ENCODE data around the gene ATP11A. TPM values are rescaled to one million over a fixed set of nuclear protein-coding genes. Genes with fewer than 3 reads are reported as not detected.
A peak's percentile ranks its signal among the peaks of the same experiment; 100 is the strongest.

Gene ATP11A
- total RNA-seq, 1 experiment from 2014 or later: 4.5 TPM

DNA sequence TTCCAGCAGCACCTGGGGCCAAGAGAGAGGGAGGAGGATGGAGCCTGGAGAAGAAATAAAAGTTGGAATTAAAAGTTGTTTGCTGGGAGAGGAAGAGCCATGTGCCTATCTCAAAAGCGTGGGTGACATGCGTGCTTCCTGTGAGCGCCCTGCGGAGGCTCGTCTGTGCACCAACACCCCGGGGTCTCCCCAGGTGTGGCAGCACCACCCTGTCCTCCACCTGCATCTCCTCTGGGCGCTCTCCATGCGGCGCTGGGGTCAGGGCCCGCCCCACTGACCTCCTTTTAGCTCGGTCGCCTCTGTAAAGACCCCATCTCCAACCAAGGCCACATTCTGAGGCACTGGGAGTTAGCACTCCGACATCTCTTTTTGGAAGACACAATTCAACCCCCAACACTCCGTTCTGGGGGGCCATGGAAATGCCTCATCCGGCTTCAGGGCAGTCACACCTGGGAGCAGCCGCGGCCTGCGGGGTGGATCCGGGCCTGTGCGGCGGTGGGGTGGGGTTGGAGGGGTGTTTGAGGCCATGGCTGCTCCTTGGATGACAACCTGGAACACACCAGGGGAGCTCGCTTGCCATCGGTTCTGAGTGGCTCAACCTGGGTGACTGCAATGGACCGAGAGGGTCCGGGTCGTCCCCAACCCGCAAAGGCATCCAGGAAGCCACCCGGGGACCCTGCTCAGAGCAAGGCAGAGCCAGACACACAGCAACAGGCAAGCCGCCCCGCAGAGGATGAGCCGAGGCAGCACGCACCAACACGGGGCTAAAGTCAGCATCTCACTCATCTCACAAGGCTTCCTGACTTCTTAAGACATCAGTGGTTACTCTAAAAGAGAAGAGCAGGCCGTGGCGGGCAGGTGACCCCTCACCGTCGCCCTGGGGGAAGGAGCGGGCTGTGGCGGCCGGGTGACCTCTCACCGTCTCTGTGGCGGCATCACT, 199.8 kb downstream of the ATP11A start:
- no peak for DNase-seq (ENCODE audit: low spot score)
- in situ Hi-C loops (cut with HindIII; ENCODE audit: low sequenced_read_pairs): no loop called here

DNA sequence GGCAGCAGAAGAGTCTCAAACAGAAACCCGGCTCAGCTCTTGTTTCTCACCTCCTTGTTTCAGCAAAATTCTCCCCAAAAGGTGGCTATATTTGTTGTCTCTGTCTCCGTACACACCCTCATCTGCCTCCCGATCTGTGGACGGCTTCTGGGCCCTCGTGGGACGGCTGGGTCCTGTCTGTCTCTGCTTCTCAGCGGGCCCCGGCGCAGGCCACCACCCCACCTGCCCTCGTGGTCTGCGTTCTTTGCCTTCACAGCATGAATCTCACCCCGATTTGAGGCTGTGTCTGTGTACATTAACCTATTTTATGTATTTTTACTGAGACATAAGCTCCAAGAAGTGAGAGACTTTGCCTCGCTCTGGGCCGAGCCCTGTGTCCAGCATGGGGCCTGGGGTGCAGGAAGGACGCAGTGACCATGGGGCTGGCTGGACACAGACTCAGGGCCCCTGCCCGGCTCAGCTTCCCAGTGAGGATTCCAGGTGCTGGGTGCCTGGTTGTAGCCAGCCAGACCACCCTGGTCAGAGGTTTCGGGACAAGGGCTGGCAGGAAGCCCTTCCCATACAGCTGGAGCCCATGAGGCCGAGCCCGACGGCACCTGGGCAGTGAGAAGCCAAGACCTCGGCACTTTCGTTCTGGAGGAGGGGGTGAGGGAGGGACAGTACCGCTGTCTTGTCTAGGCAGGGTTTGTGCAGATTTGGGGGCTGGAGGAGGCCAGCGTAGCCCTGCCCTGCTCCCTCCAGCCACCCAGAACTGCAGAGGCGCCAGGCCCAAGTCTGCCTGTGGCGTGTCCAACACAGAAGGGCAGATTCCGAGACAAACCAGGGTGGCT, 200.7 kb downstream of the ATP11A start:
- in situ Hi-C loops (cut with HindIII; ENCODE audit: low sequenced_read_pairs): no loop called here
- no peak for DNase-seq (ENCODE audit: low spot score)

DNA sequence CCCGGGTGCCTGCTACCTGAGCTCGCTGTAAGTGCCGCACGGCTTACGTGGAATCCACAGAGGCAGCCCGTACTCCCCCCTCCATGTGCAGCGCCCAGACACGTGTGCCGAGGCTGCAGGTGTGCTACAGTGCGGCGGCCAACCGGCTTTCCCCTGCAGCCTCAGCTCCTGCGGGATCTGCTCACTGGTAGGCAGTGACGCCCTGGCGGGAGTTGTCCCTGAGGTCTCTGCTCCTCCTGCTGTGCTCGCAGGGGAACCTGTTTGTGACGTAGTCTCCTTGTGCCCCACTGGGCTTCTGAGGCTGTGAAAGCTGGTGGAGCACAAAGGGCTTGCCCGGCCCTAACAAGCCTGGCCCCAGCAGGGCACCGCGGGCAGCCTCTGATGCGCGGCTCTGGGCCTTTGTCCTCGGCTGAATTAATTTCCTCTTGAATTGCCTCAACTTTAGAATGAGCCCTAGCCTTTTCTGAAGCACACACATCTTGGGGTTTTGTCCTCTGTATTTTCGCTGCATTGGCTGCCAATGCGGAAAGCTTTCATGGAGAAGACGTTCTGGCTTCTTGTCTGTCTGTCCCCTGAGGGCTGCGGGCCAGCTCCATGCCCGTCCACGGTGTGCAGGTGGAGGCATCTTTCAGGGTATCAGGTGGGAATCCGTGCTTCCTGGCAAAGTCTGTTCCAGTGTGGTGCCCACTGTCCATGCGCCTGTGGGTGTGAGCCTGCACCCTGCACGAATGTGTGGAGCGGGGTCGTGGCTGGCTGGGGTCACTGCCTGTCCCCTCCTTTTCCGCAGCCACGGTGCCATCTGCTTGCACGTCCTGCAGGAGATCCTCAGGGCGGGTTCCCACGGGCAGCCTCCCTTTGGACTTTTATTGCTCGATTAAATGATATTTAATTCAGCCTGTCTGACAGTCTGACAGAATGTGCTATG, 201.9 kb downstream of the ATP11A start:
- no peak for DNase-seq (ENCODE audit: low spot score)
- in situ Hi-C loops (cut with HindIII; ENCODE audit: low sequenced_read_pairs): no loop called here

DNA sequence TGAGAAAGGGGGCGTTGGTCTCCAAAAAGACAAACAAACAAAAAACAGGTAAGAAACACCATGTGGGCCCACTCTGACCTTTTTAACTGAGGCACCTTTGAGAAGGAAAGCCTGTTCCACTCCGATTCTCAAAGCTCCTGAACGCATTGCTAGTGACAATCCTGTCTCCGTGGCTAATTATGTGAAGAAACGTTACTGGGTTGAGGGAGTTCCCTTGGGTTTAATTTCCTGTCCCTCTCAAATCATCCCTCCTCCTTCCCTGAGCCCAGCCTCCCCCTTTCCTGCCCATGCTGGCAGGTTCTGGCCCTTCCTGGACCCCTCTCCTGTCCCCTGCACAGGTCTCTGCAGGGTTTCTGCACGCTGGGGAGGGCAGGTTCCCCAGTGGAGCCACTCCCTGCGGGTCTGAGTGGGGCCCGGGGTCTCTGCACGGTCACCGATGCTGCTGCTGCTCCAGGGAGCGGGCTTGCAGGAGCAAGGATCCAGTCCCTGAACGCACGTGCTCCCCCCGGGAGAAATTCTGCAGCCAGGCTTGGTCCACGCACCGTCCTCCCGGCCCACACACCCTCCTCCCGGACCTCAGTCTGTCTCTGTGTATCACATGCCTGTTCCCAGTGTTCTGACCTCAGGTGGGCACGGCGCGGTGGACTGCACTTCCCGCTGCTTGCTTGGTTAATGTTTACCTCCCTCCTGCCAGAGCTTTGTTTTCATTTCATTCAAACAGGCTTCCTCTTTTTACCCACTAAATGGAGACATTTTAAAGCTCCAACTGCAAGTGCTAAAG, 202.8 kb downstream of the ATP11A start:
- in situ Hi-C loops (cut with HindIII; ENCODE audit: low sequenced_read_pairs): no loop called here
- DNase-seq (ENCODE audit: low spot score): peak; percentile 25

DNA sequence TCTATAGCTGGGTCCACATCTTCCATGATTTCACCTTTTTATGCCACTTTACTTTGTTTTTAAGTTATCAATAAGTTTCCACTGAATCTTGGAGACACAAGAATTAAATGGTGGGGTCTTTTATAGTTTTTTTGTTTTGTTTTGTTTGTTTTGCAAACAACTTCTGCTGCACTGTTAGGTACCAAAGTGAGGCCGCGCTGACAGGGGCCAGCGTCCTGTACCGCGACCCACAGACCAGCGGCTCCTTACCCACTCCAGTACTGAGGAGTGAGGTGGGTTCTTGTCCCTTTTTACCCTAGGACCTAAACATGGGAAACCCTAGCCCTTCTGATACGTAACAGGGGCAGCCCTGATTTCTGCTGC, 203.3 kb downstream of the ATP11A start:
- in situ Hi-C loops (cut with HindIII; ENCODE audit: low sequenced_read_pairs): no loop called here
- DNase-seq (ENCODE audit: low spot score): no peak

DNA sequence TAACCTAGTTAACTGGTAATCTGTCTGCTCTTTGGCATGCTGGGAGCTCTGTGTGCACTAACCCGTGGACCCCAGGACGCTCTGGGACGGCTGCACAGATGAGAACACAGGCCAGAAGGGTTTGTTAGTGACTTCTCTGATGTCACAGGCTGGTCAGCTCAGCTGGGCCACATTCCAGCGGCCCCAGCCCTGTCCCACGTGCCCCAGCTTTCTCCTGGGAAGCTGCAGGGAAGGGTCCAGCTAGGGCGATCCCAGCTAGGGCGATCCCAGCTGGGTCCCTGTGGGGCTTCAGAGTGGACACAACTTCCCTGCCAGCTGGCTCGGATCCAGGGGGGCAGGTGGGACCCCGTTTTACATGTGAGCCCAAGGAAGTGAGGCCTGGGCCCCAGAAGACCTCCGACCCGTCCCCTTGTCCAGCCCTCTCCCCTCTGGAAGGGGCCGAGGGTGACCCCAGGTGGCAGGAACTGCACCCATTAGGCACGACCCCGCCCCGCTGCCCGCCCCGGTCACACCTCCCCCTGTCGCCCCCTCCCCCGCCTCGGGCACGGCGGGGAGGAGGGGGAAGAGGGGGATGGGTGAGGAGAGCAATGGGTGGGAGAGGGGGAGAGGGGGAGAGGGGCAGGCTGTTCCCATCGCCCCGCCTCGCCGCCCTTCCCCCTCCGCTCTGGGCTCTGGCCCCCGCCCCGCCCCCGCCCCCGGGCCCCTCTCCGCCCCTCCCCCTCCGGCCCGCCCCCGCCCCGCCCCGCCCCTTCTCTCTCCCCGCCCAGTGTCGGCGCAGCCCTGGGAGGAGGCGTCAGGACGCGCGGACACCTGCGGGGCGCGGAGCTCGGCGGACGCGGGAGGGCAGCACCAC, 204.0 kb downstream of the ATP11A start:
- peak; percentile 59 for DNase-seq (ENCODE audit: low spot score)
- in situ Hi-C loops (cut with HindIII; ENCODE audit: low sequenced_read_pairs): no loop called here

DNA sequence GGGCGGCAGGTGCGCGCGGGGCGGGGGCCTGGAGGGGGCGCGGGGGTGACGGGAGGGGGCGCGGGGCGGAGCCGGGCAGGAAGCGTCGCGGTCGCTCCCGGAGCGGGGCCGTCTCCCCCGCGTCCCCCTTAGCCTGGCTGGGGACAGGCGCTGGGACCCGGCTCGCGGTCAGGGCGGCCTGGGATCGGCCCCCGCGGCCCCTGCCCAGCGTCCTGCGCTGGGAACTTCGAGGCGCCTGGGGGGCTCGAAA, 204.5 kb downstream of the ATP11A start:
- in situ Hi-C loops (cut with HindIII; ENCODE audit: low sequenced_read_pairs): no loop called here
- DNase-seq (ENCODE audit: low spot score): no peak

DNA sequence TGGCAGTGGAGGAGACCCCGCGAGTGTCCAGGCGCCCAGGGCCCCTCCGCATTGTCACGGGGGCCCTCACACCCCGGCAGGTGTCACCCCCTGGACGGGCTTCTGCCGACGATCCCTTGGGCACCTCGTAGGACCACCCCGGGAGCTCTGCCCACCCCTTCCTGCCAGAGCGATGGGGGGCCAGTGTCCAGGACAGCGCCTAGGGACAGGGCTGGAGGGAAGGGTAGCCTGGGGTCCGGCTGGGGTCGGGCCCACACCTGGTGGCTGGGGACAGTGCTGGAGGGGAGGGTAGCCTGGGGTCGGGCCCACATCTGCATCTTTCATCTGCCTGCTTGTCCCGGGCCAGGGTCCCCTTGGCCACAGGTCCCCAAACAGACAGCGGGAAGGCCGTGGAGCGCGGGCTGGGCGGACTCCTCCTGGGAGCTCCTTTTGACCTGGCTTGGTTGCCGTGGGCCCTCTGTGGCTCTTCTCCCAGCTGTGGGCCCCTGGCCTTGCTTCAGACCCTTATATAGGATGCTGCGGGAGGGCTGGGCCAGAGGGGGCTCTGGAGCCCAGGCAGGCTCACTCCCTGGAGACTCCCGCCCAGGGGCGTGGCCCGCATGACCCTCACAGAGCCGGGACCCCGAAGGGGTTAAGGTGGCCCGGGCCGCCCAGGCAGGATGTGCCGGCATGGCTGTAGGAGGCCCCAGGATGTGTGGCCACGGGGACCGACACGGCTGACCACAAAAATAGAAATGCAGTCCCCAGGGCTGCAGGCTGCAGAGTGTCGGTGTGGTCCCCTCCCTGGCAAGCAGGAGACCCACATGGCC, 205.0 kb downstream of the ATP11A start:
- peak; percentile 27 for DNase-seq (ENCODE audit: low spot score)
- in situ Hi-C loops (cut with HindIII; ENCODE audit: low sequenced_read_pairs): no loop called here

DNA sequence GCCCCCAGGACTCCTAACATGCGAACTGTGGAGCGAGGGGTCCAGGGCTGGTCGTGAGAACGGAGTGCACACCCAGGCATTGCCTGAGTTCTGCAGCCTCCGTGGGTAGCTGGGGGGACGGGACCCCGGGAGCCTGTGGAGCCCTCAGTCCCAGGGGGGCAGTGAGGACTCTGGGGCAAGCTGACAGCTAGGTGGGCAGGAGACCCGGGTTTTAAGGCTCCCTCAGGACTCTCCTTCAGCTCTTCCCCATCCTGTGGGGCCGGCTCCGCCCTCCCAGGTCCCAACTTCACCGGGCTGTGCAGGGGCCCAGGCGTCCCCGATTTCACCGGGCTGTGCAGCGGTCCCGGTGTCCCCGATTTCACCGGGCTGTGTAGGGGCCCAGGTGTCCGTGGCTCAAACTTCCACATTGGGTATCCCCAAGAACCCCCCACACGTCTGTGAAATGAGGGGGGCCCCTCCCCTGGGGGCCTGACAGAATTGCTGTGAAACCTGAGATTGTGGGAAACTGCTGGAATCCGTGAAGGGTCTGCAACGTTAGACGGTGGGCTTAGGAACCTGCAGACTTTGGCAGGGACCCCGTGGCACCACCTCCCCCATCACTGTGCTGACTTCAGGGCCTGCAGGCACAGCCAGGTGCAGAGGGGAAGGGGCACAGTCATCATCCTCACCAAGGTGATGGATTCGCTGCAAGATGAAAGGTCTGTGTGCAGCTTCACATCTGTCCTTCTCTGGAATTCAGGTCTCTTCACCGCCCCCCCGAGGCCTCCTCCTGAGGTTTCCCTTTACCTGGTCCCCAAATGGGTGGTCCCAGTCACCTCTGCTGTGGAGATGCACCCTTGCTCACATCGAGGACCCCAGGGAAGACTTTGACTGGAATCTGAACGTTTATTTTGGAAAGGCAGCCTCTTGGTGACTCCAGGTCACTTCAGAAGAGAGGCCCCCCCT, 206.0 kb downstream of the ATP11A start:
- no peak for DNase-seq (ENCODE audit: low spot score)

DNA sequence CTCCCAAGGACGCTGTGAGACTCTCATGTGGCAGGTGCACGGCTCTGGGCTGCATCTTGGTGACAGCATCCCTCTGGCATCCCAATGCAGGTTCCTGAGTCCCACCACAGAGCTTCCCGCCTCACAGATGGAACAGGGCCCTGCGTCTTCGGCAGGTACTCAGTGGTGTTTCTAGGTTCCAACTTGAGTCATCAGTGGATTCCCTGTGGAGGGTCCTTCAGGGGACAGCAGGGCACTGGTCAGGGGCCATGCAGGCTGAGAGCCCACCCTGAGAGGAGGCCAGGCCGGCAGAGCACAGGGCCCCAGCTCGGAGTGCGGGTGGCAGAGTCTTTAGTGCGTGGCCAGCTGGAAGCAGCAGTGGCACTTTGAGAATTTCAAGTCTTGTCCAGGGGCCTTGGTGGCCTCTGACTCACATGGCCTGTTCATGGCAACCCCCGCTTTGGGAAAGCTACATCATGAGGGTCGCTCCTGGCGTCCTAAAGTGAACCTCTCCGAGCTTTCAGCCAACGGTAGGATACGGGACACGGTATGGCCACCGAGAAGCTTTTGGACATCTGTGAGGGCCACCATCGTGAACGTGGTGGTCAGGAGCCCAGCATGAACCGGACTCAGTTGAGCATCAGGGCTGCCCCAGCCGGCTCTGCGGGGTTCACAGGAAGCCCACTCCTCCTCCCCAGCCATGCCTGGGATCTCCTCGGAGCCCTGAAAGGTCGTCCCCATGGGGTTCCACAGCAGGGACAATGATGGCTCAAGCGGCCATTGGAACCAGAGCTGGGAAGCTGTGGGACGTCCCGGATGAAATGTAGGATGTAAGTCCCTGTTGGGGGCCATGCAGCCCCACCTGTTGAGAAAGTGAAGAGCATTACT, 207.1 kb downstream of the ATP11A start:
- no peak for DNase-seq (ENCODE audit: low spot score)
- in situ Hi-C loops (cut with HindIII; ENCODE audit: low sequenced_read_pairs): no loop called here

More for the DNA sequence above, 206.0 kb downstream of the ATP11A start:
- in situ Hi-C loops (cut with HindIII; ENCODE audit: low sequenced_read_pairs): no loop called here

DNA sequence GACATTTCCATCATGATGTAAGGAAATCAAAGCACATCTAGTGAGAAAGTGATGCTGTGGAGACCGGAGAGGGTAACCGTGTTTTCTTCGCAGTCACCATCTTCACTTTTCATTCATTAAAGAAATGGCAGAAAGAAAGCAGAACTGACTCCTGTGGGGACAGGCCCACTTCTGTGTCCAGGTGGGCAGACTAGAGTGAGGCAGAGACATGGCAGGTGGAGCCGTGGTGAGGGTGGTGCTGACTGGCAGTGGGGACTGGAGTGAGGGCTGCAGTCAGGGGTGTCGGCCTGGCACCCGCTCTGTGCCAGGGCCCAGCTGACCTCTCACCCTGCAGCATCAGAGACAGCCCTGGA, 207.7 kb downstream of the ATP11A start:
- no peak for DNase-seq (ENCODE audit: low spot score)
- in situ Hi-C loops (cut with HindIII; ENCODE audit: low sequenced_read_pairs): no loop called here

DNA sequence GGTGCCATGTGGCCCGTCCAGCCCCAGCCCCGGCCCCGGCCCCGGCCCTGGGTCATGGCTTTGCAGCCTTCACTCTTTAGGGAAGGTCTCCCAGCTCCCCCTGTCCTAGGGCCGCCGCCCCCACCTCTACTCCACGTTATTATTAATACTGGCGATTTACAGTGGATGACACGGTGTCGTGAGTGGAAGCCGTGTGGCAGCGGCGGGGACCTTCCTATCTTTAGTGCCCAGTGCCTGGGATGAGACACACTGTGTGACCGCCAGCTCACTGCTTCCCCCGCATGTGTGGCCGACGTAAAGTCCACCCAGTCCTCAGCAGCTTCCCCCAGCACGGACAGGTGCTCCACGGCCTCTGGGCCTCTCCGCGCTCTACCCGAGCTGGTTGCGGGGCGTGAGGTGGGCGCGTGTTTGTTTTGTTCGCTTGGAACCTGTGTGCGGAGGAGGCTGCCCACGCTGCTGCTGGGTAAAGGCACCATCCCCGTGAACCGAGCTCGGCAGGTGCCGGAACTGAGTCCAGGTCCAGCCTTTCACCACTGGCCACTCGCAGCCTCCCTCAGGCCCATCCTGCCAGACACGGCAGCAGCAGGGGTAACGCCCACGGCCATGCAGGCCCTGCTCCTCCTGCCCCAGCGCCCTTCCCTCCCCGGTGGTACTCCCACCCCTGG, 208.2 kb downstream of the ATP11A start:
- in situ Hi-C loops (cut with HindIII; ENCODE audit: low sequenced_read_pairs): no loop called here
- peak; percentile 41 for DNase-seq (ENCODE audit: low spot score)

DNA sequence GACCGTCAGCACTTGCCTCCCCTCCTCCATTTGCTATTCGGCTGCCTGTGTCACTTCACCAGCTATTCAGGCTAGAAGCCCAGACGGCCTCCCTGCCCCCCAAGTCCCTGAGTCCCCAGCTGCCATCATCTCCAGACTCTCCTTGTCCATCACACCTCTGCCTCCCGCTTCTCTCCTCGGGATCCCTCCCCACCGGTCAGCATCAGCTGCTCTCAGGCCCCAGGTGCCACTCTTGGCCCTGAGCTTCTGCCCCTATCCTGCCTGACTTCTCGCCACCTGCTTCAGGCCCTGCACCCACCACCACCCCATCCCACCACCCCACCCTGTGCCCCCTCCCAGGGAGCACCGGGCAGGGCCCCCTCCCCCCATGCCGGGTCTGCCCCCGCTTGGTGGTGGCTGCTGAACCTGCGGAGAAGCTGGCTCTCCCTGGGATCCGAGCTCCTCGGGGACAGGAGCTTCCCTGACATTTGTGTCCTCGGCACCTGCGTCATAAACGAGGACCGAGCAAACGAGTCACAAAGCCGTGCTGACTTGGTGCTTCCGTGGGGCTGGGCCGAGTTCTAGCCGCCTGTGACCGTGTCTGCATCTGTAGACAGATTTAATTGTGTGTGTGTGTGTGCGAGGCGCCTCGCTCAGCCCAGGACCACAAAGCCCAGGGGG, 208.9 kb downstream of the ATP11A start:
- DNase-seq (ENCODE audit: low spot score): peak; percentile 21
- in situ Hi-C loops (cut with HindIII; ENCODE audit: low sequenced_read_pairs): no loop called here

Data from G401 (cell line).